ENCODE results near the gene MOGAT1.

Gene MOGAT1

GRCh38 chr2:222722327-222722946 lies 51.0 kb downstream of the MOGAT1 start:
- H2AFZ ChIP-seq (ENCODE audit: low read depth) = no peak overlapping the region
- no peak overlapping the region for H3K27ac ChIP-seq
- H3K4me1 ChIP-seq (ENCODE audit: low read depth, poor library complexity, severe bottlenecking) = no peaks in the 10 kb centered on the region
- H3K9ac ChIP-seq = no peak overlapping the region
- TF ChIP-seq CTCF (conservative IDR thresholded peaks at IDR 0.05; ENCODE audit: low read depth, low read length) = no peak
- no peaks in the 10 kb centered on the region for H3K79me2 ChIP-seq (ENCODE audit: insufficient read depth, low read depth)
- H4K20me1 ChIP-seq (ENCODE audit: insufficient read depth) = no peaks in the 10 kb centered on the region
- H3K36me3 ChIP-seq (ENCODE audit: insufficient read depth) = no peaks in the 10 kb centered on the region
- H3K4me2 ChIP-seq = no peak overlapping the region
- no peaks in the 10 kb centered on the region for H3K27me3 ChIP-seq (ENCODE audit: insufficient read depth, low read depth)
- H3K4me3 ChIP-seq (IDR thresholded peaks at IDR 0.05; ENCODE audit: insufficient read depth, low read depth, low read length) = no peak overlapping the region

- Histone ChIP-seq H3K9ac (no peak overlapping the region), H3K4me3 (IDR thresholded peaks at IDR 0.05; ENCODE audit: insufficient read depth, low read depth, low read length) (no peak overlapping the region), H3K4me2 (no peak overlapping the region), H3K4me1 (ENCODE audit: low read depth, poor library complexity, severe bottlenecking) (no peaks in the 10 kb centered on the region), H3K27me3 (ENCODE audit: insufficient read depth, low read depth) (no peaks in the 10 kb centered on the region), H3K79me2 (ENCODE audit: insufficient read depth, low read depth) (no peaks in the 10 kb centered on the region), H2AFZ (ENCODE audit: low read depth) (no peak overlapping the region), H3K27ac (no peak overlapping the region), H4K20me1 (ENCODE audit: insufficient read depth) (no peaks in the 10 kb centered on the region), H3K36me3 (ENCODE audit: insufficient read depth) (no peaks in the 10 kb centered on the region)
- no peak for TF ChIP-seq CTCF (conservative IDR thresholded peaks at IDR 0.05; ENCODE audit: low read depth, low read length)
Measured at GRCh38 chr2:222724208-222724607, 52.8 kb downstream of the MOGAT1 start.

- Histone ChIP-seq H3K4me1 (ENCODE audit: low read depth, poor library complexity, severe bottlenecking) (no peaks in the 10 kb centered on the region), H3K79me2 (ENCODE audit: insufficient read depth, low read depth) (no peaks in the 10 kb centered on the region), H3K4me3 (IDR thresholded peaks at IDR 0.05; ENCODE audit: insufficient read depth, low read depth, low read length) (no peak overlapping the region), H4K20me1 (ENCODE audit: insufficient read depth) (no peaks in the 10 kb centered on the region), H3K4me2 (no peak overlapping the region), H3K9ac (no peak overlapping the region), H3K36me3 (ENCODE audit: insufficient read depth) (no peaks in the 10 kb centered on the region), H3K27ac (no peak overlapping the region), H2AFZ (ENCODE audit: low read depth) (no peak overlapping the region), H3K27me3 (ENCODE audit: insufficient read depth, low read depth) (no peaks in the 10 kb centered on the region)
- no peak for TF ChIP-seq CTCF (conservative IDR thresholded peaks at IDR 0.05; ENCODE audit: low read depth, low read length)
Measured at GRCh38 chr2:222728621-222729020, 57.2 kb downstream of the MOGAT1 start.

GRCh38 chr2:222730366-222730999 lies 59.0 kb downstream of the MOGAT1 start:
- Histone ChIP-seq H3K4me2 (no peak overlapping the region), H3K4me1 (ENCODE audit: low read depth, poor library complexity, severe bottlenecking) (no peaks in the 10 kb centered on the region), H4K20me1 (ENCODE audit: insufficient read depth) (no peaks in the 10 kb centered on the region), H3K27me3 (ENCODE audit: insufficient read depth, low read depth) (no peaks in the 10 kb centered on the region), H3K27ac (no peak overlapping the region), H3K9ac (no peak overlapping the region), H2AFZ (ENCODE audit: low read depth) (no peak overlapping the region), H3K4me3 (IDR thresholded peaks at IDR 0.05; ENCODE audit: insufficient read depth, low read depth, low read length) (no peak overlapping the region), H3K36me3 (ENCODE audit: insufficient read depth) (no peaks in the 10 kb centered on the region), H3K79me2 (ENCODE audit: insufficient read depth, low read depth) (no peaks in the 10 kb centered on the region)
- TF ChIP-seq CTCF (conservative IDR thresholded peaks at IDR 0.05; ENCODE audit: low read depth, low read length) = no peak
